ENCODE results near the gene OTUB2. TPM values are rescaled to one million over a fixed set of nuclear protein-coding genes. Genes with fewer than 3 reads are reported as not detected.

The OTUB2 gene
- total RNA-seq, 1 experiment from 2014 or later, result 1.2 TPM

- Histone ChIP-seq H3K27me3 (replicated peaks; ENCODE audit: control insufficient read depth, insufficient read depth, low read length) (no peaks in the 10 kb centered on the region), H3K4me3 (ENCODE audit: low read depth, low read length) (no peak overlapping the region), H3K36me3 (ENCODE audit: control insufficient read depth, insufficient read depth, low read length) (no peaks in the 10 kb centered on the region), H3K9me3 (no peaks in the 10 kb centered on the region), H3K4me1 (no peaks in the 10 kb centered on the region)
- H3K4me1 Mint-ChIP-seq (ENCODE audit: low read depth, unreplicated experiment), result peaks cover 4% of the 10 kb centered on the region
- ChIA-PET CTCF (no interaction called here), POLR2A (no interaction called here)
- no TSS peak for BruUV-seq (replicated peaks)
- intact Hi-C loops (cut with micrococcal nuclease; ENCODE audit: unreplicated experiment), result loop anchor here (2.0 to 10.0 kb wide), 2 partner anchors 99 to 267 kb away; no protein-coding TSS in a partner anchor
- no peak overlapping the region for H3K27ac Mint-ChIP-seq (ENCODE audit: unreplicated experiment)
- H3K9me3 Mint-ChIP-seq (ENCODE audit: unreplicated experiment), result no peaks in the 10 kb centered on the region
- no peak for DNase-seq
- H3K27me3 Mint-ChIP-seq (ENCODE audit: insufficient read depth, unreplicated experiment), result no peaks in the 10 kb centered on the region
- H3K4me3 Mint-ChIP-seq (ENCODE audit: unreplicated experiment), result no peak overlapping the region
- H3K36me3 Mint-ChIP-seq (ENCODE audit: insufficient read depth, unreplicated experiment), result peaks cover 9% of the 10 kb centered on the region
- TF ChIP-seq CTCF (IDR thresholded peaks at IDR 0.05; ENCODE audit: insufficient read depth in 1 of 2, low read depth in 1 of 2, low read length in 1 of 2, severe bottlenecking in 1 of 2, unreplicated experiment in 1 of 2), result no peak
Measured at GRCh38 chr14:94037954-94038353, 11.8 kb downstream of the OTUB2 start.

DNA sequence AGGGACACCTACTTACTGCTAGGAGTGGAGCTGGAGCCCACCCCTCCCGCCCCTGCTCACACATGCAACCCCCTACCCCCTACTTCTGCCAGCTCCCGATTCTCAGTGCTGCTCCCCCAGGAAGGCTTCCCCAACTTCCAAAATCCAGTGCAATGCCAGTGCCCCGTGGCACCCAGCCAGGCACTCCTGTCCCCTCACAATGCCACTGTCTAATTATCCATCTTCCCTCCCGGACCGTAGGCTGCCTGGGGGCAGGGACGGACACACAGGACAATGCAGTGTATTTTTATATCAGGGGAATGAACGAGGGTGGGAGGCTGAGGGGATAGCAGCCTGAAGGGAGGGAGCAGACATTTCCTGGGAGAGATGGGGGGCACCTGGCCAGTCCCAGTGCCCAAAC, 12.4 kb downstream of the OTUB2 start:
- no peak for TF ChIP-seq CTCF (IDR thresholded peaks at IDR 0.05; ENCODE audit: insufficient read depth in 1 of 2, low read depth in 1 of 2, low read length in 1 of 2, severe bottlenecking in 1 of 2, unreplicated experiment in 1 of 2)
- ChIA-PET CTCF (no interaction called here), POLR2A (no interaction called here)
- Mint-ChIP-seq H3K36me3 (ENCODE audit: insufficient read depth, unreplicated experiment) (peaks cover 13% of the 10 kb centered on the region), H3K9me3 (ENCODE audit: unreplicated experiment) (no peaks in the 10 kb centered on the region), H3K27ac (ENCODE audit: unreplicated experiment) (no peak overlapping the region), H3K27me3 (ENCODE audit: insufficient read depth, unreplicated experiment) (no peaks in the 10 kb centered on the region), H3K4me1 (ENCODE audit: low read depth, unreplicated experiment) (peaks cover 4% of the 10 kb centered on the region), H3K4me3 (ENCODE audit: unreplicated experiment) (no peak overlapping the region)
- no peaks in the 10 kb centered on the region for H3K27me3 ChIP-seq (replicated peaks; ENCODE audit: control insufficient read depth, insufficient read depth, low read length)
- intact Hi-C loops (cut with micrococcal nuclease; ENCODE audit: unreplicated experiment), result loop anchor here (10.0 kb wide), 1 partner anchor 266 kb away; no protein-coding TSS in a partner anchor
- H3K4me1 ChIP-seq, result no peaks in the 10 kb centered on the region
- DNase-seq, result no peak
- H3K9me3 ChIP-seq, result no peaks in the 10 kb centered on the region
- BruUV-seq (replicated peaks), result no TSS peak
- H3K36me3 ChIP-seq (ENCODE audit: control insufficient read depth, insufficient read depth, low read length), result no peaks in the 10 kb centered on the region
- H3K4me3 ChIP-seq (ENCODE audit: low read depth, low read length), result no peak overlapping the region

- intact Hi-C loops (cut with micrococcal nuclease; ENCODE audit: unreplicated experiment), result loop anchor here (10.0 kb wide), 1 partner anchor 266 kb away; no protein-coding TSS in a partner anchor
- no peaks in the 10 kb centered on the region for H3K4me1 ChIP-seq
- Mint-ChIP-seq H3K27me3 (ENCODE audit: insufficient read depth, unreplicated experiment) (no peaks in the 10 kb centered on the region), H3K9me3 (ENCODE audit: unreplicated experiment) (no peaks in the 10 kb centered on the region), H3K4me3 (ENCODE audit: unreplicated experiment) (no peak overlapping the region), H3K4me1 (ENCODE audit: low read depth, unreplicated experiment) (peaks cover 4% of the 10 kb centered on the region), H3K36me3 (ENCODE audit: insufficient read depth, unreplicated experiment) (peaks cover 13% of the 10 kb centered on the region), H3K27ac (ENCODE audit: unreplicated experiment) (no peak overlapping the region)
- H3K4me3 ChIP-seq (ENCODE audit: low read depth, low read length), result no peak overlapping the region
- ChIA-PET CTCF (no interaction called here), POLR2A (no interaction called here)
- H3K9me3 ChIP-seq, result no peaks in the 10 kb centered on the region
- TF ChIP-seq CTCF (IDR thresholded peaks at IDR 0.05; ENCODE audit: insufficient read depth in 1 of 2, low read depth in 1 of 2, low read length in 1 of 2, severe bottlenecking in 1 of 2, unreplicated experiment in 1 of 2), result no peak
- DNase-seq, result no peak
- no TSS peak for BruUV-seq (replicated peaks)
- H3K36me3 ChIP-seq (ENCODE audit: control insufficient read depth, insufficient read depth, low read length), result no peaks in the 10 kb centered on the region
- no peaks in the 10 kb centered on the region for H3K27me3 ChIP-seq (replicated peaks; ENCODE audit: control insufficient read depth, insufficient read depth, low read length)
Measured at GRCh38 chr14:94038921-94039629, 12.9 kb downstream of the OTUB2 start.
